ENCODE measurements around the gene SSTR5.
A peak's percentile ranks its signal among the peaks of the same experiment; 100 is the strongest.

Gene SSTR5

GRCh38 chr16:1093284-1094123, 21.0 kb downstream of the SSTR5 start:
- no peak for DNase-seq

GRCh38 chr16:1094124-1094479, 21.6 kb downstream of the SSTR5 start:
- no peak for DNase-seq

- DNase-seq = no peak
Measured at GRCh38 chr16:1094601-1095449, 22.3 kb downstream of the SSTR5 start.

- no peak for DNase-seq
Measured at GRCh38 chr16:1095450-1096168, 23.1 kb downstream of the SSTR5 start.

GRCh38 chr16:1096169-1097082, 23.9 kb downstream of the SSTR5 start, which contains the start of gene C1QTNF8:
Gene C1QTNF8, minus strand, starts transcription at chr16:1096244. Its CDS starts 1,322 bp downstream, at chr16:1094922.
- DNase-seq = peak; percentile 75

GRCh38 chr16:1097156-1097555, 24.6 kb downstream of the SSTR5 start:
- no peak for DNase-seq

- no peak for DNase-seq
Measured at GRCh38 chr16:1097800-1098199, 25.3 kb downstream of the SSTR5 start.

GRCh38 chr16:1098266-1098991, 25.9 kb downstream of the SSTR5 start:
- DNase-seq = no peak

- no peak for DNase-seq
Measured at GRCh38 chr16:1099189-1100083, 26.9 kb downstream of the SSTR5 start.

GRCh38 chr16:1100084-1100800, 27.7 kb downstream of the SSTR5 start:
- no peak for DNase-seq

GRCh38 chr16:1101133-1101532, 28.6 kb downstream of the SSTR5 start:
- DNase-seq = no peak

GRCh38 chr16:1101573-1102332, 29.2 kb downstream of the SSTR5 start:
- no peak for DNase-seq

- no peak for DNase-seq
Measured at GRCh38 chr16:1102333-1102700, 29.8 kb downstream of the SSTR5 start.

GRCh38 chr16:1102921-1103635, 30.5 kb downstream of the SSTR5 start:
- DNase-seq = no peak

GRCh38 chr16:1103636-1103980, 31.1 kb downstream of the SSTR5 start:
- DNase-seq = no peak

- DNase-seq = peak; percentile 76
Measured at GRCh38 chr16:1105888-1106620, 33.5 kb downstream of the SSTR5 start.

- no peak for DNase-seq
Measured at GRCh38 chr16:1106659-1107058, 34.1 kb downstream of the SSTR5 start.

GRCh38 chr16:1107141-1107540, 34.6 kb downstream of the SSTR5 start:
- no peak for DNase-seq

Measured in left hindlimb (tissue), 1 donor.